HG03039 (cell line): Measurements from ENCODE around the gene CSMD2.

Experiments
- ATAC-seq: cut with Tn5 transposase; IDR thresholded peaks from one replicate; pipeline ENCODE4 v1.9.1; 2021; ENCODE audit warnings: mild to moderate bottlenecking, moderate library complexity; ENCODE audit not compliant: unreplicated experiment

CSMD2 gene

DNA sequence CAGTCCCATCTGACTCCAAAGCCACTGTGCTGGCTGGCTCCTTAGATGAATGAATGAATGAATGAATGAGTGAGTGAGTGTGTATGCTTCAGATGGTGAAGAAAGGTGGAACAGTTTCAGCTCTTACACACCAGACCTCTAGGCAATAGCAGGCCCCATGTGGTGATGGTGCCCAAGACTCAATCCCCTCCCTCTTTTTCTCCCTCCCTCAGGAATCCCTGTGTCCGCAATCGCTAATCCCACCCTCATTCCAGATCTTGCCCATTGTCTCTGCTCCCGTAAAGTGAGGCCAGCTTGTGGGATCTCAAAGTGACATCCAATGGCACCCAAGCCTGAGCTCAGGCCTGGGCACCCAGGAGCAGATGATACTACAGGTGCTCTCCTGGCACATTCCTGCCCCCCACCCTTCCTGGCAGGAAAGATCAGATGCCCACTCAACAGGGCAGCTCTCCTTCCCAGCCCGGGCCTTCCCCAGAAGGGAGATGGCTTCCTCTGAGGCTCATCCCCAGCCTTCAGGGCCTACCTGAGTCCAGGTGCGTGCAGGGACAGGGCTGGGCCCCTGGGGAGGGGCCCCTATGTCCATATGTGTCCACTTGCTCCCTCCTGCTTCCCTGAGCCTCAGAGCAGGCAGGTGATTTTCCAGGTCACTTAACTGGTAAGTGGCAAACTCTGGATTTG, 194.7 kb downstream of the CSMD2 start:
- no peak for ATAC-seq

DNA sequence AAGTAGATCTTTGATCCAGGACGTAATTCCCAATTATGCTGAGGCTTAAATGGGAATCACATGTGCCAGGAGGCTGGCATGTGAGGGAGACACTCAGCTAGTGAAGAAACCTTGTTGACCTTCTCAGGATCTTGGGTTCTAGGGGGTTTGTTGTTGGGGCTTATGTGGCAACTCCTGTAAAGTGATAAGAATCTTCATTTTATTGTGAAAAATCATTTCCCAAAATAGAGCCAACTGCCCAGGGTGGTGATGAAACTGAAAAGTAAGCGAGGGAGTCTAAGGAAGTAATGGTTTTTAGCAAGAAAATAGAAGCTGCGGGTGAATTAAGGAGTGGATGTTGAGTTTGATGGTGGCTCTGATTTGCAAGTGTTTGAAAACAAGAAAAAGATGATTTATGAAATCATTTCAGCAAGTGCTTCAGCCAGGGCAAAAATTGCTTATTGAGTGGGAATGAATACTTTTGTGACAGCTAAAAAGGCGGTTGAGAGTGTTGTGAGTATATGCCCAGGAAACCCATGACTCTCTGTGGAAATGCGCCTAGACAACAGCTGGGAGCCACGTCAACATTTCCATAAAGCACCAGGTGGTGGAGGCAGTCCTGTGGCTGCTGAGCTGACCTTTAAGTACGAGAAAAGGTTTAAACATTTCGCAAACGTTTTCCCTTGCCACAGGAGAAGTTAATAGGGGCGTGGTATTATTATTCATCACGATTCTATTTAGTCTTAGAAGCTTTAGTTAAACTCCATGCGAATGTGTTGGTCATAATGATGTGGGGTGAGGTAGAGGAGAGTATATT, 198.5 kb downstream of the CSMD2 start:
- ATAC-seq = no peak

DNA sequence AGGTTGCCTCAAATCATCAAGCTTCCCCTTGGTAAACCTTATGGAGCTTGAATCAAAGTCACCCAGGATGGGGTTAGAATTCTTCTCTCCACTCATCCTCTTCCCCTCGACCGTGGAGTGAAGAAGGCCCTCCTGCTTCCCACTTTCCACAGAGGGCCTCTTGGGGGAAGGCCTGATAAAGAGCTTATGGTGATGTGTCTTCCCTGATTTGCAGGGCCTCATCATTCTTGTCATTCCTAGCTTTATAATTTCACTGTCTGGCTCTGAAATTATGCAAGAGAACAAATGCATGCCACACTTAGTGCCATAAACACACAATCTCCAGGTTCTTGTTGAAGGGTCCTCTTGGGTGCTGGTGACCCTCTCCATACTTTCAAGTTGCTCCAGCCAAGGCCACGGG, 199.9 kb downstream of the CSMD2 start:
- ATAC-seq = no peak

DNA sequence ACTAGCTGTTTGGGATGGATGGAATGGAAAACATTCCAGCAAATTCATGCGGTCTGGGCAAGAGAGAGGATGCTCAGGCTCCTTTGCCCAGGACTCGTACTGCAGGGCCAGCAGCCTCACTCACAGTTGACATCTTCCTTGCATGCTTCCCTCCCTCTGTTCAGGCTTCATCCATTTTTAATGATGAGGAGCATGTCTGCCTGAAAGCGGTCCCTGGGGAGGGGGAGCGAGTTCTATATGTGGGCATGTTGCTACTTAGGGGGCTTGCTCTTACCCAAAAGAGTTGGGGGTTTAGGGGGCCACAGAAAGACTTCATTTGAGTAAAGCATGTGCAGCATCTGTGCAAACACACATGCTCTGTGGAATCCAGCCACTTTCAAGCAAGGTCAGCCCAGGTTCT, 203.0 kb downstream of the CSMD2 start:
- no peak for ATAC-seq

DNA sequence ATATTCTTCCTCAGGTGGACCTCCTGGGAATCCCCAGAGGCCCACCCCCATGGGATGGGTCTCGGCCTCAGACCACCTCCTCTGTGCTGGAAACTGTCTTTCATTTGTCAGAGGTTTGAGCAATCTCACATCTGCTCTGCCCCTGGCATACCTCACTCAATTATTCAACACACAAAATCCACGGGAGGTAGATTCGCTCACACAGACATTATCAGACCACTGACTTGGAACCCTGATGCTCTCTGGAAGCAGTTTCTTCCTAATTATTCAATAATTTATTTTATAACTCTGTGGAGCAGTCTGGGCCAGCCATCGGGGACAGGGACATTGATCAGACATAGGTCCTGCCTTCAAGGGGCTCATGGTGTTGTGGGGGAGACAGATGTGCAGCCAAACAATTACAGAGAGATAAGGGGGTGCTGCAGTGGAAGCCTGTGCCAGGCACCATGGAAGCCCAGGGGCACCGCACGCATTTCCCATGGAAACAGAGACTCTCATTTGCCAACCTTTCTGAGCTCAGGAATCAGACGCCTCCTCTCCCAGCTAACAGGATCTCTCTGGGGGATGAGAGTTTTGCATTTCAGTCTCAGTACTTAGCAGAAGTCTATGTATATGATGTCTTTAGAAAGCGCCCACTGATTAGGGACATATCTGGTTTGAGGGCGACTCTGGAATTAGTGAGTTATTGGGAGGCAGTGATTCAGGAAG, 204.7 kb downstream of the CSMD2 start:
- no peak for ATAC-seq

DNA sequence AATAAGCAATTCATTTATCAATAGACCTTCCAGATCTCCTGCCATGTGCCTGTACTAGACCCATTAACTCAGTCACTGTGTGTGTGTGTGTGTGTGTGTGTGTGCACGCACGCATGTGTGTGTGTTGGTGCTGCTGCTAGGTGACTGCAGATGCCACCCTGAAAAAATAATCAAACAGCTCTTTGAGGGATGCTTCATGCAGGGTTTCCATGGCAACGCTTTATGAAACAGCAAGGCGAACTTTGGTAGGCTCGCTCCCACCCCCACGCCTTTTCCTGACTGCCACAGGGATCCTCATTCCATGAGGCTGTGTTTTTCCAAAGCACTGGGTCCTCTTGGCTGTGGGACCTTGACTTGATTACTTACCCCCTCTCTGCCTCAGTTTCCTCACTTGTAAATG, 207.2 kb downstream of the CSMD2 start:
- ATAC-seq = no peak

DNA sequence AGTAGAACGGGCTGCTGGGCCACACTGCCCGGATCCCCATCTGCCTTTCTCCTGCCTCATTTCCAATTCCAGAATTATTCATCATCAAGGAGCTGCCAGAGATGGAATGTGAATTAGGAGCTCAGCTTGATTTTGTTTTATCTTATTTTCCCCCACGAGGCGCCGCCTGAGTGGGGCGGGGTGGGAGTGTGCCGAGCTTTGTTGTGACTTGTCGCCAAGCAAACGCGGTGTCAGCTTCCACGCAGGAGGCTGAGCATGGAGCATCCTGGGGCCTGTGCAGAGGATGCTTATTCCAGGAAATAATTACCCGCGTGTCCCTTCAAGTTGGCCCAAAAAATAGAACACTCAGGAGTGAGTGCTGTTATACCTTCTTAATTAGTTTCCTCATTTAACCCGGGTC, 209.9 kb downstream of the CSMD2 start:
- no peak for ATAC-seq

DNA sequence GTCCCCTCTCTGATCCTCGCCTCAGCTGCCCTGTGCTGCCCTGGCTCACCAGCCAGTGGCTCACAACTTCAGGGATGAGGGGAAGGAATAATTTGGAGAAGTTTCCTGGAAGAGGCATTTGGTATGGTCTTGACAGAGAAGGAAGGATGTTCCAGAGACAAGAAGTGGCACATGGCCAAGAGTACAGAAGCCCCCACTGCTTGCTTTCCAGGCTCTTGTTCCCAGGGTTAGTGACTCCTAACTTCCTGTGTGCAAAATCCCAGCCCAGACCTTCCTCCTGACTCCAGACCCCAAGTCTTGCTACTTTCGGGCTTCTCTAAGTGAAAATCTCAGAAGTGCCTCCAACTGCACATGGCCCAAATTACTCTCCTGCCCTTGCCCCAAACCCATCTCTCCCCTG, 215.5 kb downstream of the CSMD2 start:
- no peak for ATAC-seq

DNA sequence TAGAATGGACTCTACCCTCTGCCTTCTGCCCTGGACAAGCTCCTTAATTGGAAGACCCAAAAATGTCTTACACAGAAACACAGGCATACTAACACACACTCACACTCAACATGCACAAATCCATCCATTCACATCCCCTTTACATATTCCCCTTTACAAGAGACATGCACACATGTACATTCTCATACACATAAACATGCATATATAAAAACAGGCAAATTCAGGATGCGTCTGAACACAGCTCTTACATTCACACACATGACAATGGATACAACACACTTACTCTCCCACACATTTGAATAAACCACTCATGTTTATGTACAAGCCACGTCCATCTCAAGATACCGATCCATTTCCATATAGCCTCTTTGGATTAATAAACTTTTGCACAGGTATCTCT, 216.7 kb downstream of the CSMD2 start:
- no peak for ATAC-seq

DNA sequence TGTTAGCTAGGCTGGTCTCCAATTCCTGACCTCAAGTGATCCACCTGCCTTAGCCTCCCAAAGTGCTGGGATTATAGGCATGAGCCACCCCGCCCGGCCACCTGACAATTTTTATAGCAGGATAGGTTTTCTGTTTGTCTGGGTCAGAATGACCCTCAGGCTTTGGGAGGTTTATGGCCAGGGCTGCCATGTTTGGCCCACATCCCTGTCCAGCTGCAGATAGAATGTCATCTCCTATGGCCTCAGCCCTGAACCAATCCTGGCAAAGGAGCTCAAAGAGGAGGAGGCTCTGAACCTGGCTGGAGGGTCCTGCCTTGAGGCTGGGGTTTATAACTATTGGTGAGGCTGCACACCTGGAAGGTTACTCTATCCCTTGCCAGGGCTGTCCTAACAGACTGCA, 218.2 kb downstream of the CSMD2 start:
- ATAC-seq = no peak

DNA sequence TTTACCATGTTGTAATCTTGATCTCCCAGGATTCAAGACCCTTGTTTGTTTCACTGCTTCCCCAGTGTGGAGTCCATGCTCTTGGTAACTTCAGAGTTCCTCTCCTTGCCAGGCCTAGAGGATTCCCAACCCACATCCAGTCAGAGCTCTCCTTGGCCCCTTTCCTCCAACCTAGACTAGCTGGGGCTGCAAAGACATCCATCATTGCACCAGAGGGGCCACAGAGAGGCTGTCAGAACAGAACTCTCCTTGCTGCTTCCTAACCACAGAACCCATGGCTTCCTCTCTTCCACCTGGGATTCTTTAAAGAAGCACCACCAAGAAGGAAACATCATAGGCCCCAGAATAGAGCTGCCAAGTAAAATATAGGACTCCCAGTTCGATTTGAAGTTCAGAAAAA, 220.2 kb downstream of the CSMD2 start:
- ATAC-seq = no peak

DNA sequence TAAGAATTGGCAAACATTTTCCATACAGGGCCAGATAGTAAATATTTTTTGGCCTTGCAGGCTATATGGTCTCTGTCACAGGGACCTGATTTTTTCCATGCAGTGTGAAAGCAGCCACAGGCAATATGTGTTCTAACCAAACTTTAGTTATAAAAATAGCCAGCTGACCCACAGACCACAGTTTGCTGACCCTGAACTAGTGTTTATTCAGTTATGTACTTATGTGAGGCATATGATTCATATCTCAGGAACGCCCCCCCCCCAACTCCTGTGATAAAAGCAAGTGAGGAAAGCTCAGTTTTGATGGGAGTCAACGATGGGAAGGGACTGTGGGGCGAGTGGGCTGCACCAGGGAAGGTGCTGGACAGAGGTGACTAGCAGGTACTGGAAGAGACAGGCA, 221.1 kb downstream of the CSMD2 start:
- ATAC-seq = no peak

DNA sequence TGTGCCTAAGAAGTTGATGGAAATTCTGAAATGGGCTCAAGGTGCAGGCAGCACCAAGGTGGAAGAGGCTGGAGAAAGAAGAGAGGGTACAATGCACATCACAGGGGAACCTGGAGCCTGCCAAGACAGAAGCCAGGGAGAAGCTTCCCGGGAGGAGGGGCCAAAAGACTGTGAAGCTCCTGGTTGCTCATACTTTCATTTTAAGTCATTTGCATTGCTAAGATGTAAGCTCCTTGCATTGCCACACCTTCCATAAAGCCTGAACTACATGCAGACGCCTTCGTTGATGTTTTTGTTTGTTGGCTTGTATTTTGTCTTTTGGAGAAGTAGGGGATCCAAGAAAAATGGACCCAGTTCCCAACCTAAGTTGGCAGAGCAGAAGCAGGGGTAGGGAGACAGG, 232.2 kb downstream of the CSMD2 start:
- ATAC-seq = no peak

DNA sequence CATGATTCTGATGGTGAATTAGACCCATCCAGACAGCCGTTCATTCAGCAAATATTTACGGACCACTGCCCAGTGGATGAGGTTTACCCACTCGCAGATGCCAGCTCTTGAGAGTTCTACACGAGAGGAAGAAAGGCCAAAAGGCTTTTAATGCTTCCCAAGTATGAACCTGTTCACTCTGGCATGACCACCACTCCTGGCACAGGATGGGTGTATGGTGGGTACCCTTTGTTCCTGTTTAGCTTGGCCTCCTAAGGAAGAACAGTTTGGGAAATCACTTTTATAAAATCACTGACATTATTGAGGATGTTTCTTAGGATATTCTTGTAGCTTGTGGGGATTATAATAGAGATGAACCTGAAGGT, 233.9 kb downstream of the CSMD2 start:
- no peak for ATAC-seq

DNA sequence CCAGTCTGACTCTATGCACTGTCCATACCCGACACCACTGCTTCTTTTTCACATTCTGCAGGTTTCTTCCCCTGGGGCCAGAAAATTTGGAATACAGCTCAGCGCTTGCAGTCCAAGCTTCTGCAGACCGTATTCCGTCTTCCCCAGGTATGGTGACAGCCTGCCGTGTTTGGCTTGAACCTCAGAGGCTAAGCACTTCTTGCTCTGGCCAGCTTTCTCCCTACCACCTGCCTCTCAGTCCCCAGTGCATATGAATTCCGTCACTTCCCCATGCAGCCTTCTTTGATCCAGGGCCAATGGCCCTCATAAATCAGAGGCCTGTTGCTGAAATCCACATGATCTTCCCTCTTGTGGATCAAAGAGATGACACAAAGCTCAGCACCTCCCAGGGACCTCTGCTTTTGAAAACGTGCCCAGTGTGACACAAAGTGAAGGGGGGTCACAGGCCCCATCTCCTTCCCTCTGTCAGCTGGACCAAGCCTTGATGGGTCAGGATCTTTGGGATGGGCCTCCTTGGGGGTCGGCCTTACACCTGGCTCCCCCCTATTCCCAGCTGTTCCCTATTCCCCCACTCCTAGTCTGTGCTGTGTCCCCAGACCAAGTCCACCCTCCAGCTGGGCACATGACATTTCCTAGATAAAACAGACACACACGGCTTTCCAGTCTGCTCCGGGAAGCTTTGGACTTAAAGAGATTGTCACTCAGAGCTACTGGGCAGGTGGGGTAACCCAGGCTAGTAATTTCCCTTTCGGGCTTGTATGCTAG, 234.5 kb downstream of the CSMD2 start:
- ATAC-seq = no peak

DNA sequence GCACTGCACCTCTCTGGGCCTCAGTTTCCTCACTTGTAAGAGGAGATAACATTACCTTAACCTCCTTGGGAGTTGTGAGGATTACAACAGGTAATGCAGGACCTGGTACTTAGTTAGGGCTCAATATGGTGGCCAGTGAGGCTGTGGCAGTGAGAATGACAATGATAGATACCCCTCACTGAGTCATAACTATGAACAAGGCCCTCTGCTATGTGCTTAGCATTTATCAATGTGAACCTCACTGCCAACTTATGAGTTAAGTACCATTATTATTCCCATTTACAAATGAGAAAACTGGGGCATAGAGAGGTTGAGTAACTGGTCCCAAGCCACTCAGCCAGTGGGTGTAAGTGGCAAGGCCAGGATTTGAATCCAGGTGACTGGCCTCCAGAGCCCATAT, 236.8 kb downstream of the CSMD2 start:
- ATAC-seq = no peak

DNA sequence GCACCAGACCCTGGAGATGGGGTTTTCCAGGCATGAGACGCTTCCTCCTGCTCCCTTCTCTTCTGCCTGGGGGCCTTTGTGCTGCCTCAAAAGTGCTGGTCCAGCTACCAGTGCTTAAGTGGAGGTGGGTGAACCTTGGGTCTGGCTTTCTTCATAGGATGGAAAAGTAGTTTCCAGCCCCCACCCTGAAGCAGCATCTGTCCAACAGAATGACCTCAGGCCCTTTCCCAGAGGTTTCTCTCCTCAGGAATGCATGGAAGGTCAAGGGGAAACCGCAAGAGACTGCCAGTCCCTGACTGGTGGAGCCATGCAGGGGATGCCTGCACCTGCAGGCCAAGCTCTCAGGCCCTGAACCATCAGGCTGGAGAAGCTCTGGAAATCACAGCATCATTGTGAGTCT, 237.3 kb downstream of the CSMD2 start:
- no peak for ATAC-seq

DNA sequence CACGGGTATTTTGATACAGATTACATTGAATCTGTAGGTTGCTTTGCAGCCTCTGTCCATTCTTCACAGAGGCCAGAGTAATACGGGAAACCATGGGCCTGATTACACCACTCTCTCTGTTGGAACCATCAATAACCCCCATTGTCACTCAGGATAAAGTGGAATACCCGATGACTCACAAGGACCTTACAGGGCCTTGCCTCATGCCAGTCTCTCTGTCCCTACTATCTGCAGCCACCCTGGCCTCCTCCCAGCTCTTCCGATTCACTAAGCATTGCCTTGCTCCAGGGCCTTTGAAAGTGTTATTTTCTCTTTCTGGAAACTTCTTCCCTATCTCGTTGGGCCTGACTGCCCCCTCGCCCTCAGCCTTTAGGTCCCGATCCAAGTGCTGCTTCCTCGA, 239.4 kb downstream of the CSMD2 start:
- ATAC-seq = no peak

DNA sequence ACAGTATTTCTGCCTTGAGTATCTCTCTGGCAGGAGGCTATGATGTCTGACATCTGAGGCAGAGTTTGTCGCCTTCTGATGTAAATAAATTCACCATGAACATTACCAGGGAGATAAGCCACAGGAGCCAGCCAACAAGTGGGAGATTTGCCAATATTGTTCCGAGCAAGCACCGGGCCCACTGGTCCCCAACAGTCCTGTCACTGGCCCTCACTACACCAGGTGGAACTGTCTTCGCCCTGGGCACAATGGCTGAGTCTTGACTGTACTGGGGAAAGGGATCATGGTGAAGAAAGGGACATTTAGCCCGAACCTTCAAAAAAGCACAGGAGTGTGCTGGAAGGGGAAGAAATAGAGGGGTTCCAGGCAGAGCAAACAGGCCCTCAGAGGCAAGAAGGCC, 243.7 kb downstream of the CSMD2 start:
- no peak for ATAC-seq

DNA sequence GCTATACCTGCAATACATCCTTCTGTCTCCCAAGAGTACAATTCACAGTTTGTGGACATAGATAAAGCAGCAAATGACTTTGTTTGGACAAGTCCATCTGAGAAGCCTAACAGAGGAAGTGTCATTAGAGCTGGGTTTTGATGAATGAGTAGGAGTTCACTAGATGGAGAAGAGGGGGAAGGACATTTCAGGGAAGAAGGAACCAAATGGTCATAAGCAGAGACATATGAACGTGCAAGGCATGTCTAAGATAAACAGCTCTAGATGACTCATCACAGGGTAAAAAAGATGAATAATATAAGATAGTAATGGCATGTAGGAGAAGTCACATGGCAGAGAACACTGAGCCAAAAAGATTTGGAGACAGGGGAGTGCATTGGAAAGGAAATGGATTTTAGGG, 246.7 kb downstream of the CSMD2 start:
- no peak for ATAC-seq

DNA sequence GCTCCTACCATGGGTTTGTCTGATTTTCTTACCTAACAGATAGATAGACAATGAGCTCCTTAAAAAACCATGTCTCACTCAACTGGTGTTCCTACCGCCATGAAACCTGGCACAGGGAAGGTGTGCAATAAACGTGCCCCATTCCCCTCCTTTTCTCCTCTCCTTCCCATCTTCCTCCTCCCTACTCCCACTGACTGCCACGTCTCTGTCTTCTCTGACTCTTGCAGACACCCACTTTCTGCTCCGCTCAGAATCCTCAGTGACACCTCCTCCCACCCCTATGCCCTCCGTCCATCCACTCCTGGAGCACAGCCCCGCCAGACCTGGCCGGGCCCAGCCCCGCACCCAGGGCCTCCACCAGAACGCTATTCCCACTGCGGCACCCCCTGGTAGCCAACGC, 248.2 kb downstream of the CSMD2 start:
- ATAC-seq = no peak
